Urothelium cell line (cell line): ENCODE results near the gene HTR3C.
"Not testable (repeated sequence)": the region's sequence is repeated elsewhere in the genome, so short reads cannot be mapped to it uniquely, and the experiment has no call there.

Experiments
- DNase-seq: peaks from one replicate; pipeline ENCODE4 v3.0.0; 2011; ENCODE audit warnings: low spot score, mixed read lengths
- FAIRE-seq: peaks from 2 replicates; lab custom pipeline; 2011; peaks lifted over from hg19 to GRCh38; lab: Jason Lieb, UNC

Gene HTR3C, protein sequence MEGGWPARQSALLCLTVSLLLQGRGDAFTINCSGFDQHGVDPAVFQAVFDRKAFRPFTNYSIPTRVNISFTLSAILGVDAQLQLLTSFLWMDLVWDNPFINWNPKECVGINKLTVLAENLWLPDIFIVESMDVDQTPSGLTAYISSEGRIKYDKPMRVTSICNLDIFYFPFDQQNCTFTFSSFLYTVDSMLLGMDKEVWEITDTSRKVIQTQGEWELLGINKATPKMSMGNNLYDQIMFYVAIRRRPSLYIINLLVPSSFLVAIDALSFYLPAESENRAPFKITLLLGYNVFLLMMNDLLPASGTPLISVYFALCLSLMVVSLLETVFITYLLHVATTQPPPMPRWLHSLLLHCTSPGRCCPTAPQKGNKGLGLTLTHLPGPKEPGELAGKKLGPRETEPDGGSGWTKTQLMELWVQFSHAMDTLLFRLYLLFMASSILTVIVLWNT

DNA sequence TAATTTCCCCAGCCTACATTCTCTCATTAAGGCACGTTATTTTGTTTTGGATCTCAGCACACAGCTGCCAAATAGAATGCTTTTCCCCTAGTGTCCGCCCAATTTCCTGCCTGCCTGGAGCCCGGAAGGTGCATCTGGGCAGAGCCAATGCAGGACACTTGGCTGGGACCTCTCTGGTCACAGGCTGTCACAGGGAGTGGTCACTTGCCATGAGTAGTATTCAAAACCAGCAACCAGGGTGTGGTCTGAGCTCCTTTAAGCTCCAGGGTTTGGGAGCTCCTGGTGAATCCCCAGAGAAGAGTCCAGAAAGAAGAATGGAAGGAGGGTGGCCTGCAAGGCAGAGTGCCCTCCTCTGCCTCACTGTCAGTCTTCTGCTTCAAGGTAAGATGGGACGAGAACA is at the start of gene HTR3C:
HTR3C (plus strand) TSS at position 281 of the 400 bp plus-strand sequence; CDS start at position 315, 34 bp downstream.
- DNase-seq (no peak), FAIRE-seq (no peak)

DNA sequence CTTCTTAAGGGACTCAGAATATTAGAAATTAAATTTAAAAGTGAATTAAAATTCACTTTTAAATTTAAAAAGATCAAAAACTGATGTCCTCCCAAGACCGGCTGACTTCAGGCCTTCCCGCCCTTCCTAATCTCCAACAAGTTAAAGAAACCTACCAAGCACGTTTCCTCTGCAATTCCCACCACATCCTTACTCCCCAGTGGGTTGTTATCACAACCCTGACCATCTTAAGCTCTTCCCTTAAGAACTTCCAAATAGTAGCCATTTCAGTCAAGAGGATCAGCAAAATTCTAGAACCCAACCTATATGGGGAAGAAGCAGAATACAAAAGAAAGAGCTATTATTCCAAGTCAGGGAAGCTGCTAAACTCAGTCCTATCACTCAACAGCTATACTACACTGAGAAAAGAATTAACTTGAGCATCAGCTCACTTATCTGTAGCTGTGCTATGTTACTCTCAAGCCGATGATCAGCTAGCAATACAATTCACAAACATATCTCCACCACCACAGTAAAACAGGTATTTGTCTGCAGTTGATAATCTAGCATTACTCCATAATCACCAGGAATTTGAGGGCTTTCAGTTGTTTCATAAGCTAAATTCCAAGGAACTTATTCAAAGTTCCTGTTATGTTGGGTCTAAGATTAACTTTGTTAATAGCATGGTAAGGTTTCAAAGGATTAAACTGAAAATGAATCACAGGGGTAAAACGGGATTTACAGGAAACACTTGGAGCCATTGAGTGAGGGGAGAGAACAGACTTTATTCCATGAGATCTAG is 49.5 kb upstream of the HTR3C start:
- DNase-seq = no peak
- FAIRE-seq = no peak

DNA sequence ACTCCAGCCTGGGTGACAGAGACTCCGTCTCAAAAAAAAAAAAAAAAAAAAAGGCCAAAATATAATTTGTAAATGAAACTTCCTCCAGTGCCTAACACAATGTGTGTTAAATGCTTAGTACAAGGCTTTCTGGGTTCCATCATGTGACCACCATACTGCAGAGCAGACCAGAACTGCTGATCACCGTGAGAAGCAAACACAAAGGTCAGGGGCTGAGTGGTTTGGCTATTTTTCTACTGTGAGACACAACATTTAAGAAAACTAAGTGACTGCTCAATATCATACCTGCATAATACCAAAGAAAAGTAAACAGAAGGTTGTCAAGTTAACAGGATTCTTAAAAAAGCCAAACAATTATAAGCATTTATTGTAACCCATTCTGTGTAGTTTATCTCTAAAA is 48.4 kb upstream of the HTR3C start:
- DNase-seq (no peak), FAIRE-seq (no peak)

DNA sequence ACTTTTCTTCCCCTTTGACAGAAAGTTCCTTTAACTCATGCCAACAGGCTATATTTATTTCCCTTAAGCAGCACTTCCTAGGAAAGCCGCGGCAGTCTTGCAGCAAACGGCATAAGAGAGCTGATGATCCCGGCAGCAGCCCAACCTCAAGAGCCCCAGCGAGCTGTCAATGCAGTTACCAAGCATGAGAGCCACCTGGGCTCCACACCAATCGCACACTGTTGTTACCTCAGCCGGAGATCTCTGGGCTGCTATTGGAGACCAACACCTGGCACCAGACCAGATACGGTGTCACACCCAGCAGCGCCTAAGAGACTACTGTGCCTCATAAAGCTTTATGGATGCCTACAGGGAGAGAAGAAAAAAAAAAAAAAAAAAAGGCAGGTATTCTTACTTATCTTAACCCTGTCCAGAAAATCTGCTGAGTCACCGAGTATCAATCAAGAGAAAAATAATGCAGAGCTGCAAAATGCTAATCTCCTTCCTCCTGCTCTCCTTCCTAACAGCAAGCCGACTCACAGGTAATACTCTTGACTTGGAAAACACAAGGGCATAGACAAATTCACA is 46.8 kb upstream of the HTR3C start:
- DNase-seq = peak; percentile 20
- FAIRE-seq = no peak

DNA sequence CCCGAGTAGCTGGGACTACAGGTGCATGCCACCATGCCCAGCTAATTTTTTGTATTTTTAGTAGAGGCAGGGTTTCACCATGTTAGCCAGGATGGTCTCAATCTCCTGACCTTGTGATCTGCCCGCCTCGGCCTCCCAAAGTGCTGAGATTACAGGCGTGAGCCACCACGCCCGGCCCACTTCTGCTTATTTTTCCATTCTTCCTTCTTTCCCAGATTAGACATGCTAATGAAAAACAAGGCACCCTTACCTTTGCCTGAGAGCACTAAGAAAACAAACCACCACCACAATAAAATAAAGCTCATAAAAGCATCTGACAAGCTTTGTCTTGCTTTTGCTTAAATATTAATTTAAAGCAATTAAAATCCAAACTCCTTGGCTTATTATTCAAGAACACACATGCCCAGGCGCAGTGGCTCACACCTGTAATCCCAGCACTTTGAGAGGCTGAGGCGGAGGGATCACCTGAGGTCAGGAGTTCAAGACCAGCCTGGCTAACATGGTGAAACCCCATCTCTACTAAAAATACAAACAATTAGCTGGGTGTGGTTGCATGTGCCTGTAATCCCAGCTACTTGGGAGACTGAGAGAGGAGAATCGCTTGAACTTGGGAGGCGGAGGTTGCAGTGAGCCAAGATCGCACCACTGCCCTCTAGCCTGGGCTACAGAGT is 45.6 kb upstream of the HTR3C start:
- DNase-seq, FAIRE-seq: not testable (repeated sequence)

DNA sequence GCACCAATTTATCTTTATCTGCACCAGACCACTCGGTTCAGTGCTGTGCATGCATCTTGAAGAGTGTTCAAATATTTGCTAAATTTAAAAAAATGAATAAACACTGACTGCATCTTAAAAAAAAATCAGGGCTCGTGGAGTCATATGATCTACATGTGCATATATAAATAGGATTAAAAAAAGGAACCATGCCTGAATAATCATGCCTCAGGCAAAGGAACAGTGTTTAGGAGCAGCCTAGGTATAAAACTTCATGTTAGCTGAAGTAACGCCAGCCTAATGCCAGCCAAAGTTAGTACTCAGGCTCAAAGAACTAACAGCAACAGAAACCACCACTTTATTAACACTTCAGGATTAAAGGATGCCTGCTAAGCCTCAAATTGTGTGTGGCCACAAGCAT is 44.7 kb upstream of the HTR3C start:
- no peak for DNase-seq
- FAIRE-seq = no peak

DNA sequence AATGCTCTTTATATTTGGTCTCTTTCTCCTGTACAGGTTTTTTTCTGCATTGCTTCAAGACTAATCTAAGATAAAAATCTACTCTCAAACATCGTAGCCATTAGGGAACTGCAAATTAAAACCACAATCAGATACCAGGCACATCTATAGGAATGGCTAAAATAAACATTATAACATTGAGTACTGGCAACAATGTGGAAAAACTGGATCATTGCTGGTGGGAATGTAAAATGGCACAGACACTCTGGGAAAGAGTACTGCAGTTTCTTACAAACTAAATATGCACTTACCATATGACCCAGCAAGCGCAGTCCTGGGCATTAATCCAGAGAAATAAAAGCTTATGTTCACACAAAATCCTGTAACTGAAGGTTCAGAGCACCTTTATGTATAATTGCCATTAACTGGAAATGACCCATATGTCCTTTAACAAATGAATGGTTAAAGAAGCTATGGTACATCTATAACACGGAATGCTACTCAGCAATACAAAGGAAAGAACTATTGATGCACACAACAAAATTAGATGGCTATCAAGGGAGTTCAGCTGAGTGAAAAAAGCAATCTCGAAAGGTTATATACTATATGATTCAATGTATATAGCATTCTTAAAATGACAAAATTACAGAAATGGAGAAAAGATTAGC is 41.5 kb upstream of the HTR3C start:
- no peak for DNase-seq
- no peak for FAIRE-seq

DNA sequence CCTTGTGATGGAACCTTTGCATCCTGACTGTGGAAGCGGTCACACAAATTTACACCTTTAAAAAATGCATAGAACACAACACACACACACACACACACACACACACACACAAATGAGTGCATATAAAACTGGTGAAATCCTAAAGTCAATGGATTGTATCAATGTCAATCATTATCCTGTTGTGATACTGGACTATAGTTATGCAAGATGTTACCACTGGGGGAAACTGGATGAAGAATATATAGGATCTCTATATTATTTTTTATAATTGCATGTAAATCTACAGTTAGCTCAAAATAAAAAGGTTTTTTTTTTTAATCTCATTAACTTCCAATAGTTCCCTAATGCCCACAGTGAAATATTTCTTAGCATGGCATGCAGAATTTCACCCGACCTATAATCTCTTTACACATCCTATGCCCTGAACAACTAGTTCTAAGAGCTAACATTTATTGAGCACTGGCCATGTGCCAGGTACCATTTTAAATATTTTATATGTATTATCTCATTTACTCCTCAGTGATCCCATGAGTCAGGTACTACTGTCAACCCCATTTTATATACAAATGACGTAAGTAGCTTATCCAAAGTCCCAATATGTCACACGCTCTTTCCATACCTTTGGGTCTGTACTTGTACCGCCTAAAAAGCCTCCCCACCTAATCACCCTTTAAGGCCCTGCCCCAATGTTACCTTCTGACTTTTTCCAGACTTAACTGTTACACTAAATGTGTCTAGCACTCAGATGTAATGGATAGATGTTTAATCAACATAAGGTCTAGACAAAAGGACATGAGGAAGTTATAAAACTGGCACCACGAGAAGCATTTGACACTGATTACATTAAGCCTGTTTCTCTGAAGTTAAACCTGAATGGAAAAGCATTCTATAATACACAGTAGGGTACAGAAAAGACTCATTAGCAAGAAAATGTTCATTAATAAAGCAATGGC is 40.6 kb upstream of the HTR3C start:
- FAIRE-seq (no peak), DNase-seq (no peak)

DNA sequence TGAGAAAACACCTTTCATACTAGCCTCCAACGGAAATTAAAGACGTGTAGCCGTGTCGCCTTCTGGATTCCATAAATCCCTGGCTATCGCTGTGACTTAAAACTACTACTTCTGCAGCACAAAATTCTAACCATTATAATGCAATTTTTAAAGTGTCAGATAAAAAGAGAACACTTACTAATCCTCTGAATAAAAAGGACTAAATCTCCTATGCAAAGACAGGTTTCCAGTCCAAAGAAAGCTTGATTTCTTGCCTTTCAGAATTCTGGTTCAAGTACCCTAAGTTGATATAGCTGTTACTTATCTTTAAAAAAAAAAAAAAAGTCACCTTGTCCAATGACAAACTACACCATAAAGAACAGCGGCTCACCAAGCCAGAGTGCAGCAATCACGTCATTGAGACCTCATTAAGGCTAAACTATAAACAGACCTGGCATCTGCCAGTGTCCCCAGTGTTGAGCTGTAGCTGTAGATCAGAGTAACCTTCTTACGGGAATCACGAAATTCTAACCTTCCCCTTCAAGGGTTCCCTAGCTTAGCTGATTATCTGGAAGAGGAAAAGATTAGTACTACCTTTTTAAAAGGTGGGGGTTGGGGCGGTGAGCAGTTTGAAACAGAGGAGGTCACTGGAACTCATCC is 37.3 kb upstream of the HTR3C start:
- DNase-seq = no peak
- FAIRE-seq = no peak

DNA sequence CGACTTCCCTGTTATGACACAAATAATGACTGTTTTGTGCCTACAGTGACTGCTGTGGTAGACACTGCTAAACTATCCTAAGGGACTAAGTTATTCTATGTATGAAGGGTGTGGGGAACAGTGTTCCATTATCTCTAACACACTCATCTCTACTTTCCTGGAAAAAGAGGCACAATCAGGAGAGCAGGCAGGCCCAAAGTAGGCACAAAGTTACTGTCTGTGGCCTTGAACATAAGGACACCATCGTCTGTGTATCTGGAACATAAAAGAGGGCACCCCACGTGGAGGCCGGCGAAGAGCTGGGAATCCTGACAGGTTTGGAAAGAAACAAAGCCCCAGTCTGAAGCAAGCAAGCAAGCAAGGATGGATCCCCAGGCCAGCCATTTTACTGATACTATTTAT is 36.7 kb upstream of the HTR3C start:
- DNase-seq (no peak), FAIRE-seq (no peak)

DNA sequence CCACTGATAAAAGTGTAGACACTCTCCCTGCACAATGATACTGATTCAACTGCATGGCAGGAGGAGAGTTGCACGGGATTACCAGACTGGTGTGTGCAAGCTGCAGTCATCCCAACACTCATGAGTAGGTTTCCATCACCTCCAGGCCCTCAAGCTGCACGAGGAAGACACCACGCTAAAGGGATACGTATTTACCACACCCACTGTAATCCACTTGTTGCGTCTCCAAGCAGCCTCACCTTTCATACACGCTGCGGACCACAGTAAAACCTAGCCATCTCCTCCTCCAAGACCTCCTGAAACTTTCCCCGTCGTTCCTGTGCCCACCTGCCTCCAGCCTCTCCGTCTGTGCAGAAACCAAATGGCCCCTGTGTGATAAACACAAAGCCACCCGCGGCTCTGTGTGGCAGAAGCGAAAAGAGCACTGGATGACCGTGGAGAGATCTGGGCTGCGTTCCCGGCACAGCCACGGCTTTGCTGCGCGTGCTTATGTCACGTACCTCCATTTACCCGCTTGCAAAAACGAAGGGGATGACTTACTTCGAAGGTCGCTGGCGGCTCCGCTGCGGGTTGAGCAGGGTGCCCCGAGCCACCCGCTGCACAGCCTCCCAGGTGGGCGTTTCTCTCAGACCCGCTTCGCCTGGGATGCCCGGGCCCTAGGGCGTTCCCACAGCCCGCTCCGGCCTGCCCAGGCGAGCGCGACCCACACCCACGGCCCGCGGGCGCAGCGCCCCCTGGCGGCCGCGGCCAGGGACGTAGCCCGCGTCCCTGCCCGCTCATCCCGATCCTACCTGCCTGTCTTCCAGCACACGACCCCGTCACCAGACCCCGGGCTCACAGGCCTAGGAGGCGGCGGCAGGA is 35.8 kb upstream of the HTR3C start:
- DNase-seq (peak; percentile 94), FAIRE-seq (no peak)

DNA sequence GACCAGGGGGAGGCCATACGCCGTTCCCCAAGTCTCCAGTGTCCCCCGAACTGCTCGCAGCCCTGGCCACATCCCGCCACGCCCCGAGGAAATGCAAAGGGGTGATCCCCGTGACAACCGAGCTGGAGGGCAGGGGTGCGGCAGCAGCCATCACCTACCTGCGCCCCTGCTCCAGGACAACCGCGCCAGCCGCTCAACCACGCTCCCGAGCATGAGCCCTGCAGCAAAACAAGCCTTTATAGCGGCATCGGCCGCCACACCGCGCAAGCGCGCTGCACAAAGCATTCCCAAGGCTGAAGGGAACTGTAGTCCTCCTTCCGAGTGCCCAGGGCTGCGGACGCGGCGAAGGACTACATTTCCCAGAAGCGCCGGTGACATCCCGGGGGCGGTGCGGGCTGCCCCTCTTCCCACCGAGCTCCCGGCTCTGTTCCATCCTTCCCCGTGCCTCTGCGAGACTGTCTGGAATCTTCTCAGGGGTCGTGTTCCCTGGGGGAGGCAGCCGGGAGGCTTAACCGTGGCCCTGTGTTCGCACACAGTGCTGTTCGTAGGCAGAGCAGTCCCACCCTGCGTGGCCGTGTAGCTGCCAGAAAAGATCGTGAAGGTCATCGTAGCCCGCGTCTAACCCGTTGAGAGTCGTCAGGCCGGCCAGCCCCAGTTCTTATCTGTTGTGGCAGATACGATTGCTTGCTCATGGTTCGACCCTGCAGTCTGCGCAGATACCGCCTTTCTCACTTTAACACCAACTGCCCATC is 35.0 kb upstream of the HTR3C start, which contains the start of gene ABCC5:
ABCC5 (minus strand) TSS at position 213 of the 752 bp plus-strand sequence. CDS start 3,492 bp downstream, outside the sequence.
- DNase-seq = peak; percentile 97
- no peak for FAIRE-seq

DNA sequence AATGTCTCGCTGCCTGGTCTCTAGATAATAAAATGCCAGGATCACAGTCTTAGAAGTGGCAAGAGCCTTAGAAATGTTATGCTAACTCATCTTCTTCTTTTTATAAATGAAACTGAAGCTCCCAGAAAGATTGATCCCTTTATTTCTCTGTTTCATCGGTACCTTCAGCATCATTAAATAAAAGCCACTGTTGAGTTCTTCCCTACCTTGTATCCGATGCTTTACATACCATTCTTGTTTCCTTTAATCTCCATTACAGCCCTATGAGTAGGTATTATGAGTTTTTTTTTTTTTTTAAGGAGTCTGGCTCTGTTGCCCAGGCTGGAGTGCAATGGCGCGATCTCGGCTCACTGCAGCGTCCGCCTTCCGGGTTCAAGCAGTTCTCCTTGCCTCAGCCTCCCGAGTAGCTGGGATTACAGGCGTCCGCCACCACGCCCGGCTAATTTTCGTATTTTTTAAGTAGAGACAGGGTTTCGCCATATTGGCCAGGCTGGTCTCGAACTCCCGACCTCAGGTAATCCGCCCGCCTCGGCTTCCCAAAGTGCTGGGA is 34.3 kb upstream of the HTR3C start:
- DNase-seq (no peak), FAIRE-seq (no peak)

DNA sequence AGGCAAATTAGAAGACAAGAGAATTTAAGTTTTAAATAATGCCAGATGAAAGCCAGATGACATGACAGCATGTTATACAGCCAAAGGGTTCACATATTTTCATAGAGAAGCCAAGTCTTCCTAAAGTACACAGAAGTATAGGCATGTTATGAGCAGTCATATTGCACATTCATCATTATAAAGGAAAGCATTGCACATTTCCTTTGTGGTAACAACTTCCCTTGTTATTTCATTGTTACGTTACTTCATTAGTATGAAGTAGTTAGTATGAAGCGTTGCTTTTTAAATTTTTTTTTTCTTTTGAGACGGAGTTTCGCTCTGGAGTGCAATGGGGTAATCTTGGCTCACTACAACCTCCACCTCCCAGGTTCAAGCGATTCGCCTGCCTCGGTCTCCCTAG is 30.5 kb upstream of the HTR3C start:
- FAIRE-seq = no peak

DNA sequence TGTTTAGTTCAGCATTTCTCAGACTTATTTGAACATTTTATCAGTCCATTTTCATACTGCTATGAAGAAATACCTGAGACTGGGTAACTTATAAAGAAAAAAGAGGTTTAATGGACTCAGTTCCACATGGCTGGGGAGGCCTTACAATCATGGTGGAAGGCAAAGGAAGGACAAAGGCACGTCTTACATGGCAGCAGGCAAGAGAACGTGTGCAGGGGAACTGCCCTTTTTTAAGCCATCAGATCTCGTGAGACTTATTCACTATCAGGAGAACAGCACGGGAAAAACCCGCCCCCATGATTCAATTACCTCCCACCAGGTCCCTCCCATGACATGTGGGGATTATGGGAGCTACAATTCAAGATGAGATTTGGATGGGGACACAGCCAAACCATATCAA is 27.6 kb upstream of the HTR3C start:
- not testable (repeated sequence) for FAIRE-seq, DNase-seq

More for the DNA sequence above, 30.5 kb upstream of the HTR3C start:
- DNase-seq = no peak

DNA sequence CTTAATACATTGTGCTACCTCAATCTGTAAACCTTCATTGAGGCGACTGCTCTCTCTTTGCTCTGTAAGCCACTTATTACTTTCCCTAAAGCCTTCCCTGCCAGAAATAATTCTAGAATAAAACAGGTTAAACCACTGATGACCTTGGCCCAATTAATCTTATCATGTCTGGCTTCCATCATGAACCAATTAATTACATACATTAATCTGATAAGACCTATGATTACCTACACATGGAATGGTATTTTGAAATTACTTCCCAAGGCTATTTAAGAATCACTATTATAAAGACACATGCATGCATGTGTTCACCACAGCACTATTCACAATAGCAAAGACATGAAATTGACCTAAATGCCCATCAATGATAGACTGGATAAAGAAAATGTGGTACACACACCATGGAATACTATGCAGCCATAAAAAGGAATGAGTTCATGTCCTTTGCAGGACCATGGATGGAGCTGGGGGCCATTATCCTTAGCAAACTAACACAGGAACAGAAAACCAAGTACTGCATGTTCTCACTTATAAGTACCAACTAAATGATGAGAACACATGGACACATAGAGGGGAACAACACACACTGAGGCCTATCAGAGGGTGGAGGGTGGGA is 24.5 kb upstream of the HTR3C start:
- not testable (repeated sequence) for FAIRE-seq

More for the DNA sequence above, 24.5 kb upstream of the HTR3C start:
- not testable (repeated sequence) for DNase-seq
